HG02642 (cell line): ENCODE measurements around the gene SUSD4.

Experiments used
- ATAC-seq: cut with Tn5 transposase; IDR thresholded peaks from one replicate; pipeline ENCODE4 v1.9.1; 2021; ENCODE audit warnings: mild to moderate bottlenecking; ENCODE audit not compliant: unreplicated experiment, poor library complexity

The SUSD4 gene

GRCh38 chr1:223201967-223202366, 162.0 kb downstream of the SUSD4 start:
- ATAC-seq = no peak

GRCh38 chr1:223200903-223201302, 163.1 kb downstream of the SUSD4 start:
- no peak for ATAC-seq

DNA sequence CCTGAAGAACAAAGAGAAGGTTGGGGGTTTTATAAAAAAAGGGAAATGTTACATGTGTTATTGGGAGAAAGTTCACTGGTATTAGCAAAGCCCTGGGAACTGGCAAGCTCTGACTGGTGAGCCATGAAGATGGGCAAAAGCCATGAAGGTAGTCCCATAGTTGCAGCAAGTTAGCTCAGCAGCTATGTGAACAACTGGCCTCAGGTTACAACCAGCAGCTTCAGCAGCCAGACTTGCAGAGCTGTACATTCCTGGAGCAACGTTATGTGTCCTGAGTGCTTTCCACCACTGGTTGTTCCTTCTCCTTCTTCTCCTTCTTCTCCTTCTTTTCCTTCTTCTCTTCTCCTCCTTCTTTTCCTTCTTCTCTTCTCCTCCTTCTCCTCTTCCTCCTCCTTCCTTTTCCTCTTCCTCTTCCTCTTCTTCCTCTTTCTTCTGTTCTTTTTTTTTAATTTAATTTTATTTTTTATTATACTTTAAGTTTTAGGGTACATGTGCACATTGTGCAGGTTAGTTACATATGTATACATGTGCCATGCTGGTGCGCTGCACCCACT, 164.8 kb downstream of the SUSD4 start:
- no peak for ATAC-seq

DNA sequence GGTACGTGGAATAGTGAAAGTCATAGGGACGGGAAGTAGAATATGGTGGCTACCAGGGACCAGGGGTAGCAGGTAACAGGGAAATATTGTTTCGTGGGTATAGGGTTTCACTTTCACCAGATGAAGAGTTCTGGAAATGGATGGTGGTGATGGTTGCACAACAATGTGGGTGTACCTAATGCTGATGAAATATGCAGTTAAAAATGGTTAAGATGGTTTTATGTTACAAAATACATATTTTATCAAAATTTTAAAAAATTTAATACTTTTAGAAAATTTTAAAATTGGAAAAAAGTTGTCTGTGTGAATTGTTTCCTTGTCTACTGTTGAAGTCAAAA, 165.4 kb downstream of the SUSD4 start:
- ATAC-seq = no peak

DNA sequence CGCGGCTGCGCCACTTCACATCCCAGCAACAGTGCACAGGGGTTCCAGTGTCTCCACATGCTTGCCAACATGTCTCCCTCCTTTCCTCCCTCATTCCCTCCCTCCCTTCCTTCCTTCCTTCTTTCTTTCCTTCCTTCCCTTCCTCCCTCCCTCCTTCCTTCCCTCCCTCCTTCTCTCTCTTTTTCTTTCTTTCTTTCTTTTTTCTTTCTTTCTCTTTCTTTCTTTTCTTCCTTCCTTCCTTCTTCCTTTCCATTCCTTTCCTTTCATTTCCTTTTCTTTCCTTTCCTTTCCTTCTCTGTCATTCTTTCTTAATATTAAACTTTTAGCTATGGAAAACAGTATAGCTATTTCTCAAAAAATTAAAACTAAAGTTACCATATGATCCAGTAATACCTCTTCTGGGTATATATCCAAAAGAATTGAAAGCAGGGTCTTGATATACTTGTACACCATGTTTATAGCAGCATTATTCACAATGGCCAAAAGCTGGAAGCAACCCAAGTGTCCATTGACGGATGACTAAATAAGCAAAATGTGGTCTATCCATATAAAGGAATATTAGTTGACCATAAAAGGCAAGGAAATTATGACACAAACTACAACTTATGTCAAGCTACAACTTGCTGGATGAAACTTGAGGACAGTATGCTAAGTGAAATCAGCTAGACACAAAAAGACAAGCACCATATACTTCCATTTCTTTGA, 165.9 kb downstream of the SUSD4 start:
- ATAC-seq = no peak

DNA sequence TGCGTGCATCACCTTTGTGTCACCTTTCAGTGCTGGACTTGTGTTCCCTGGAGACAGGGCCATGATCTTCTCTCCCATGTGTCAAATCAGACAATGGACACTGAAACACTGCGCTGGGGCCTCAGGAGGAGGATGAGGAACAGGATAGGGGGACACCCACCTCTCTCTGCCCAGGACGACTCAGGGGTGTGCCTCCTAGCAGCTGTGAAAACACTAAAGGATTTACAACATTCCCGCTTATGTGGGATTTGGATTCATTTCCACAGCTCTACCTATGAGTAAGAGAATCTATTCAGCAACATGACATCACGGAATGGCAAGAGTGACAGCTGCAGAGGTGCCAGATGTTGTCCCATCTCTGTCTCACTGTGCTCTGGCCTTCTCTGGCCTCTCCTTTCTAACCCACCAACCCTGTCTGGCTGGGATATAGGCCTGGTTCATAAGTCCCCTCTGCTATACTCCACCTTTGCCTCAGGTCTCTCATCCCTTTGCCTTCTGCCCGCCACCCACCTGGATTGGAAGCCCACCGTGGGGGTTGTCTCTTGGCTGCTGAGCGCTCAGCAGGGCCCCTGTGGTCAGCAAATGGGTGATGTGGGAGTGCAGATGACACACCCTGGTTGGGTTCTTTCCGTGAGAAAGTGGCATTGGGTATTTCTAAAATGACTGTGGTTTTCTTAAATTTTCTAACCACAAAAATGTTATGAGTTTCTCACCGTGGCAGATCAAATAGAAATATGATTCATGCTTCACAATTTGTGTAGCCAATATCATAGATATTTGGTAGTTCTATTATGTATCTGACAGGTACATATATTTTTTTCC, 173.9 kb downstream of the SUSD4 start:
- ATAC-seq = peak; percentile 57

GRCh38 chr1:223189525-223189902, 174.5 kb downstream of the SUSD4 start:
- ATAC-seq = no peak

DNA sequence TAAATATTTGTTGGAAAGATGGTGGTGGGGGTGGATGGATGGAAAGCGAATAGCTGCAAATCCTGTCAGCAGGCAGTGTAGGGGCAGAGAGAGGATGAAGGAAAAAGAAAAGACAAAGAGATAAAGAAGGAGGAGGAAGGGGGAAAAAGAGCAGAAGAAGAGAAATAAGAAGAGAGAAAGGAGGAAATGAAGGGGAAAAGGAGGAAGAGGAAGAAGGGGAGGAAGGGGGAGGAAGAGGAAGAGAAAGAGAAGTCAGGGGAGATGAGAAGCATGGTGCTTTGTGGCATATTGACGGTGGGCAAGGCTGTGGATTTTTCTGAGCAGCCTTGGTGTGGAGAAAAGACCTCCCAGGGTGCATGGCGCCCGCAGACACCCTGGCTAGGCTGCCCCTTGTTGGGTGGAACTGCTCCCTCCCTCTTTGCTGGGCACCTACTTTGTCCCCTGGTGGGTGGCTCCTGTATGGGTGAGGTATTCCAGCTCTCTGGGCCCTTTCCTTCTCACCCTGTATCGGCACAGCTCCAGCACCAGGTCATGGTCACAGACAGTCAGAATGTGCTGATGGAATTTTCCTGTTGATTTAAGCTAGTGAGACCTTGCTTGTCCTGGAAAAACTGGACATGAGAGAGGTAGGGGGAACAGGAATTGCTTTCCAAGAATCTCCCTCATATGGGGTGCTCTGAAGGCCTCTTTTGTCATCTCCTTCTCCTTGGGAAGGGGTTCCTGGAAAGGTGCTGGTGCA, 175.2 kb downstream of the SUSD4 start:
- ATAC-seq = no peak

- no peak for ATAC-seq
Measured at GRCh38 chr1:223186800-223187199, 177.2 kb downstream of the SUSD4 start.

DNA sequence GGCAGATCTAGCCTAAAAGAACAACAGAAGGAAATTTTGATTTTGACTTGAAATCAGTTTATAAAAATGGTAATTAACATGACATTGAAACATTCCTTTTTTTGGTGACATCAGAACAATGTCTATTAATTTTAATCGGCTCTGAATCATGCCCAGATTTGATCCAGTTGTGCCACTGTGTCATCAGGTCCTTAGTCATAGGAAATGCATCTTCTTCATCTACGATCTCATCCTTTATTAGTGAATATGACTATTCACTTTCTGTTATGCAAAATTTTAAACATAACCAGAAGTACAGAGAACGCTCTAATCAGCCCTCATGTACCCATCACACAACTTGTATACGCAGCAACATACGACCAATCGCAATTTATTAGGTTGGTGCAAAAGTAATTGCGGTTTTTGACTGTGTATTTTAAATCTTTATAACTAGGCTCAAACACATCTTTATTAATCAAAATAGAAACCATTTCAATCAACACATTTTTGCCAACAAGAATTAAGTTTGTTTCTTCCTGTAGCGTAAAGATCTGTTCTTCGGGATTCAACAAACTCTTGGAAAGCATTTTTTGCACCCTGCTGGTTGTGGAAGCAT, 180.6 kb downstream of the SUSD4 start:
- no peak for ATAC-seq

- no peak for ATAC-seq
Measured at GRCh38 chr1:223180731-223181321, 183.2 kb downstream of the SUSD4 start.

- ATAC-seq = no peak
Measured at GRCh38 chr1:223179786-223180185, 184.2 kb downstream of the SUSD4 start.

- no peak for ATAC-seq
Measured at GRCh38 chr1:223179280-223179679, 184.7 kb downstream of the SUSD4 start.

GRCh38 chr1:223177681-223178080, 186.3 kb downstream of the SUSD4 start:
- no peak for ATAC-seq

GRCh38 chr1:223176437-223176836, 187.5 kb downstream of the SUSD4 start:
- ATAC-seq = no peak

DNA sequence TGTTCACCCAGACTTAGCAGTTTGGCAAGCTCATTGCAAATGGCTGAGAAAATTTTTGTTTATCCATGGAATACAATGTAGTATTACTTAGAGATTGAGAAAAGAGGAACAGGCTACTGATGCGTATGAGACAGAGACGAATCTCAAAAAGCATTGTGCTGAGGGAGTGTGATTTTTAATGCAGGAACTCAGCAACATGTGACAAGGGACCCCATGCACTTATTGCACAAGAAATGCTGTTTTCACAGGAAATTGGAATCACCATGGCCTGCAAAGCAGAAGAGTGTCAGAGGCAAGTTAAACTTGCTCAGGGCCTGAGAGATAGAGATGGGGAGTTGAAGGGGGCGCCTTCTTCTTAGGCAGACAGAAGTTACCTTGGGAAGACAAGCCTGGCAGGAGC, 188.3 kb downstream of the SUSD4 start:
- no peak for ATAC-seq

GRCh38 chr1:223175032-223175431, 188.9 kb downstream of the SUSD4 start:
- no peak for ATAC-seq
